ENCODE data around the gene ARHGEF11. TPM values are rescaled to one million over a fixed set of nuclear protein-coding genes. Genes with fewer than 3 reads are reported as not detected.

ARHGEF11 gene
- total RNA-seq, 1 donor from 2014 or later, result 29.1 TPM

DNA sequence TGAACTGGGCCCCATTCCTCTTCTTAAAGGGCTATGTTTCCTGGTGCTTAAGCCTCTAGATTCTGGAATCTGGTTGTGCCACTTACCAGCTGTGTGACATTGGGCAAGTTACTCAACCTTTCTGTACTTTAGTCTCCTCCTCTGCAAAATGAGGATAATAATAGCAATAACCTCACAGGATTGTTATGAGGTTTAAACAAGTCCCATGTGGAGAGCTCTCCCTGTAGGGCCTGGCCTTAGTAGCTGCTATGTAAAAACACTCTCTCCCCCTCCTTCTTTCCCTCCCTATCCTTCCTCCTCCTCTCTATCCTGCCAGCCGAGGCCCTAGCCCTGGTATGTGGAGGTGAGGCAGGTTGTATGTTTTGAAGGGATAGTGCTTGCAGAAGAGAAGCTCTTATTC, 160.2 kb downstream of the ARHGEF11 start:
- Histone ChIP-seq H3K4me1 (no peaks in the 10 kb centered on the region), H3K36me3 (no peaks in the 10 kb centered on the region), H3K4me3 (no peak overlapping the region), H3K27me3 (ENCODE audit: low read depth) (peaks cover 72% of the 10 kb centered on the region), H3K27ac (replicated peaks) (no peak overlapping the region), H3K9me3 (replicated peaks) (no peaks in the 10 kb centered on the region)
- no peak for DNase-seq
- TF ChIP-seq, protein P1, sequence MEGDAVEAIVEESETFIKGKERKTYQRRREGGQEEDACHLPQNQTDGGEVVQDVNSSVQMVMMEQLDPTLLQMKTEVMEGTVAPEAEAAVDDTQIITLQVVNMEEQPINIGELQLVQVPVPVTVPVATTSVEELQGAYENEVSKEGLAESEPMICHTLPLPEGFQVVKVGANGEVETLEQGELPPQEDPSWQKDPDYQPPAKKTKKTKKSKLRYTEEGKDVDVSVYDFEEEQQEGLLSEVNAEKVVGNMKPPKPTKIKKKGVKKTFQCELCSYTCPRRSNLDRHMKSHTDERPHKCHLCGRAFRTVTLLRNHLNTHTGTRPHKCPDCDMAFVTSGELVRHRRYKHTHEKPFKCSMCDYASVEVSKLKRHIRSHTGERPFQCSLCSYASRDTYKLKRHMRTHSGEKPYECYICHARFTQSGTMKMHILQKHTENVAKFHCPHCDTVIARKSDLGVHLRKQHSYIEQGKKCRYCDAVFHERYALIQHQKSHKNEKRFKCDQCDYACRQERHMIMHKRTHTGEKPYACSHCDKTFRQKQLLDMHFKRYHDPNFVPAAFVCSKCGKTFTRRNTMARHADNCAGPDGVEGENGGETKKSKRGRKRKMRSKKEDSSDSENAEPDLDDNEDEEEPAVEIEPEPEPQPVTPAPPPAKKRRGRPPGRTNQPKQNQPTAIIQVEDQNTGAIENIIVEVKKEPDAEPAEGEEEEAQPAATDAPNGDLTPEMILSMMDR (IDR thresholded peaks at IDR 0.05; ENCODE audit: borderline replicate concordance), result no peak
- intact Hi-C loops (cut with micrococcal nuclease), result no loop called here

Small RNA genes lying within 50 kb of the gene (microRNA-seq; reads per million reads assigned to microRNA genes)
- not detected for gene MIR765

Other genes with a start within 250 kb of the ARHGEF11 start
- 0.88 TPM for gene SH2D2A, start 228.9 kb downstream of the ARHGEF11 start, total RNA-seq
- gene INSRR, start 186.6 kb downstream of the ARHGEF11 start, total RNA-seq, result 0.41 TPM
- 1.0 TPM for gene NTRK1, start 184.9 kb downstream of the ARHGEF11 start, total RNA-seq
- 7.1 TPM for gene PEAR1, start 152.0 kb downstream of the ARHGEF11 start, total RNA-seq
- 0.27 TPM for gene LRRC71, start 125.1 kb downstream of the ARHGEF11 start, total RNA-seq
- gene ETV3L, start 54.1 kb upstream of the ARHGEF11 start, total RNA-seq, result not detected
- 14.6 TPM for gene ETV3, start 92.7 kb upstream of the ARHGEF11 start, total RNA-seq